GM12891 (cell line): ENCODE results near the gene CLNK.

Experiments
- POLR2A ChIP-seq: IDR thresholded peaks from 2 replicates; pipeline ENCODE4 v1.6.1; 2011; ENCODE audit warnings: low read depth, low read length, control low read depth
- POLR2AphosphoS5 ChIP-seq: IDR thresholded peaks from 2 replicates; pipeline ENCODE4 v1.6.1; 2011; ENCODE audit warnings: low read depth, low read length, control low read depth
- SPI1 ChIP-seq: IDR thresholded peaks from 2 replicates; pipeline ENCODE4 v1.6.1; 2011; ENCODE audit warnings: low read depth, low read length, control low read depth
- TAF1 ChIP-seq: IDR thresholded peaks from 2 replicates; pipeline ENCODE4 v1.6.1; 2011; ENCODE audit warnings: low read depth, low read length, control low read depth

DNA sequence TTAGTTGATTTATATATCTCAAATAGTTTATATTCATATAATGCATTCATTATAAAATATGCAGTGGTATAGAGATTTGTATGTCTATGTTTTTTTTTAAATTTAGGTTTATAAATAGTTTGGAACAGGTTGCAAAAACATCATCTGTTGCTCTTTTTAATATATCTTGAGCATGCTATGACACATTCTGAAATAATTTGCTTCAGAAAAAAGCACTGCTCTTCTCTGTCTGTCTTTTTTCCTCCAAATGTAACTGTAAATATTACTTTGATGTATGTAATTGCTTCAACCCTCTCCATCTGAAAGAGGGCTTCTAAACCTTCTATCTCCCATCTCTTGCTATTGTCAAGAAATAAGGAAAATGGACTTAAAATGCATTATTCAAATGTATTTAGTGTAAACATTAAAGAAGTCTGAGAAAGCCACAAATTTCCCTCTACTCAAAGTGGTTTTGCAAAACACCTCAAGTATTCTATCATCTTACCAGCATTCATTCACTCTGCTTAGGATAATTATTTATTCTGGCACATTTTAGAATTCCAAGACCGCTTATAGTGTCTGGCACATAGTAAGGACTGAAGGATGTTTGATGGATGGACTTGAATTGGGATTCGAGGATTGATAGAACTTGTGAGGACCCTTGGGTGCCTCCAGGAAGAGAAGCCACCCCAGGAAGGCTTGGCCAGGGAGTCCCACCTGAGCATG lies 87.8 kb downstream of the CLNK start:
- TF ChIP-seq TAF1 (no peak), POLR2A (no peak), POLR2AphosphoS5 (no peak), SPI1 (no peak)
